ENCODE data around the gene KRT10. TPM values are rescaled to one million over a fixed set of nuclear protein-coding genes. Genes with fewer than 3 reads are reported as not detected.
A peak's percentile ranks its signal among the peaks of the same experiment; 100 is the strongest.

The KRT10 gene
- total and polyA plus RNA-seq, 9 of the 15 experiments (the other 6 are each of a cell fraction or from before 2014, with no cell fraction given) = 47.0 to 179 (median 76.2) TPM

- TF ChIP-seq GABPA (tag; conservative IDR thresholded peaks at IDR 0.05; ENCODE audit: low read depth) (peak; percentile 55), SREBF2 (CRISPR knock-in tag; IDR thresholded peaks at IDR 0.05) (no peak), SRSF3 (IDR thresholded peaks at IDR 0.05; ENCODE audit: insufficient read depth, low read length) (no peak), HDAC2 (IDR thresholded peaks at IDR 0.05) (no peak), IFI16 (CRISPR knock-in tag; IDR thresholded peaks at IDR 0.05) (no peak), DEAF1 (CRISPR knock-in tag; IDR thresholded peaks at IDR 0.05) (no peak), SRF (CRISPR knock-in tag; IDR thresholded peaks at IDR 0.05) (peak in 1 of 2 experiments; percentile 70; a peak in 2 of 4 replicates), RBFOX2 (IDR thresholded peaks at IDR 0.05; ENCODE audit: low read depth, low read length) (0 out of 2 replicates have a peak, but pooled peaks have one; percentile 31), SMARCA4 (IDR thresholded peaks at IDR 0.05) (no peak), RBM39 (optimal IDR thresholded peaks at IDR 0.05; ENCODE audit: low read depth, low read length) (no peak), ZNF766 (CRISPR knock-in tag; conservative IDR thresholded peaks at IDR 0.05) (no peak), XRCC3 (IDR thresholded peaks at IDR 0.05) (no peak), U2AF2 (optimal IDR thresholded peaks at IDR 0.05; ENCODE audit: low read depth, low read length) (no peak), MTA3 (IDR thresholded peaks at IDR 0.05; ENCODE audit: borderline replicate concordance) (no peak), NFIX (CRISPR knock-in tag; IDR thresholded peaks at IDR 0.05; ENCODE audit: low read depth) (no peak)
- TF ChIP-seq, protein P1, sequence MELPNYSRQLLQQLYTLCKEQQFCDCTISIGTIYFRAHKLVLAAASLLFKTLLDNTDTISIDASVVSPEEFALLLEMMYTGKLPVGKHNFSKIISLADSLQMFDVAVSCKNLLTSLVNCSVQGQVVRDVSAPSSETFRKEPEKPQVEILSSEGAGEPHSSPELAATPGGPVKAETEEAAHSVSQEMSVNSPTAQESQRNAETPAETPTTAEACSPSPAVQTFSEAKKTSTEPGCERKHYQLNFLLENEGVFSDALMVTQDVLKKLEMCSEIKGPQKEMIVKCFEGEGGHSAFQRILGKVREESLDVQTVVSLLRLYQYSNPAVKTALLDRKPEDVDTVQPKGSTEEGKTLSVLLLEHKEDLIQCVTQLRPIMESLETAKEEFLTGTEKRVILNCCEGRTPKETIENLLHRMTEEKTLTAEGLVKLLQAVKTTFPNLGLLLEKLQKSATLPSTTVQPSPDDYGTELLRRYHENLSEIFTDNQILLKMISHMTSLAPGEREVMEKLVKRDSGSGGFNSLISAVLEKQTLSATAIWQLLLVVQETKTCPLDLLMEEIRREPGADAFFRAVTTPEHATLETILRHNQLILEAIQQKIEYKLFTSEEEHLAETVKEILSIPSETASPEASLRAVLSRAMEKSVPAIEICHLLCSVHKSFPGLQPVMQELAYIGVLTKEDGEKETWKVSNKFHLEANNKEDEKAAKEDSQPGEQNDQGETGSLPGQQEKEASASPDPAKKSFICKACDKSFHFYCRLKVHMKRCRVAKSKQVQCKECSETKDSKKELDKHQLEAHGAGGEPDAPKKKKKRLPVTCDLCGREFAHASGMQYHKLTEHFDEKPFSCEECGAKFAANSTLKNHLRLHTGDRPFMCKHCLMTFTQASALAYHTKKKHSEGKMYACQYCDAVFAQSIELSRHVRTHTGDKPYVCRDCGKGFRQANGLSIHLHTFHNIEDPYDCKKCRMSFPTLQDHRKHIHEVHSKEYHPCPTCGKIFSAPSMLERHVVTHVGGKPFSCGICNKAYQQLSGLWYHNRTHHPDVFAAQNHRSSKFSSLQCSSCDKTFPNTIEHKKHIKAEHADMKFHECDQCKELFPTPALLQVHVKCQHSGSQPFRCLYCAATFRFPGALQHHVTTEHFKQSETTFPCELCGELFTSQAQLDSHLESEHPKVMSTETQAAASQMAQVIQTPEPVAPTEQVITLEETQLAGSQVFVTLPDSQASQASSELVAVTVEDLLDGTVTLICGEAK (IDR thresholded peaks at IDR 0.05) = 0 out of 2 replicates have a peak, but pooled peaks have one; percentile 11
- TF ChIP-seq, protein P1 (CRISPR knock-in tag; IDR thresholded peaks at IDR 0.05) = no peak
- TF ChIP-seq, protein P2, sequence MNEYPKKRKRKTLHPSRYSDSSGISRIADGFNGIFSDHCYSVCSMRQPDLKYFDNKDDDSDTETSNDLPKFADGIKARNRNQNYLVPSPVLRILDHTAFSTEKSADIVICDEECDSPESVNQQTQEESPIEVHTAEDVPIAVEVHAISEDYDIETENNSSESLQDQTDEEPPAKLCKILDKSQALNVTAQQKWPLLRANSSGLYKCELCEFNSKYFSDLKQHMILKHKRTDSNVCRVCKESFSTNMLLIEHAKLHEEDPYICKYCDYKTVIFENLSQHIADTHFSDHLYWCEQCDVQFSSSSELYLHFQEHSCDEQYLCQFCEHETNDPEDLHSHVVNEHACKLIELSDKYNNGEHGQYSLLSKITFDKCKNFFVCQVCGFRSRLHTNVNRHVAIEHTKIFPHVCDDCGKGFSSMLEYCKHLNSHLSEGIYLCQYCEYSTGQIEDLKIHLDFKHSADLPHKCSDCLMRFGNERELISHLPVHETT (CRISPR knock-in tag; conservative IDR thresholded peaks at IDR 0.05 in 1 of 2, IDR thresholded peaks at IDR 0.05 in 1 of 2) = peak in 1 of 2 experiments; percentile 53; a peak in 2 of 4 replicates
Observed at GRCh38 chr17:40866838-40867237, 44.4 kb upstream of the KRT10 start, which contains the start of gene KRT12 (continued).
